Activated CD4-positive, alpha-beta T cell treated with anti-CD3 and anti-CD28 coated beads, Interleukin-2, amount 10 ng/mL, durations not matched to agents 7 days and 5 days (primary cell): ENCODE results near the gene POP7. TPM values are rescaled to one million over a fixed set of nuclear protein-coding genes. Genes with fewer than 3 reads are reported as not detected.
"Not testable (repeated sequence)": the region's sequence is repeated elsewhere in the genome, so short reads cannot be mapped to it uniquely, and the experiment has no call there.

Experiments used
- CTCF ChIA-PET: fragments of 350-600 bp; sonication (Branson Sonifier 250); formaldehyde crosslinking; loops from one replicate; lab custom pipeline; 2021; ENCODE audit warnings: antibody characterized with exemption; lab: Charles Lee
- POLR2A ChIA-PET: fragments of 350-600 bp; sonication (Branson Sonifier 250); formaldehyde crosslinking; loops from one replicate; lab custom pipeline; 2021; ENCODE audit warnings: antibody characterized with exemption; lab: Charles Lee
- DNase-seq: peaks from one replicate; pipeline ENCODE4 v3.0.0-alpha.2; 2020
- H3K27ac Mint-ChIP-seq: one replicate; pipeline ENCODE4 v1.8.0; 2021; ENCODE audit warnings: mild to moderate bottlenecking, moderate library complexity, mixed read lengths
- H3K27me3 Mint-ChIP-seq: one replicate; pipeline ENCODE4 v1.8.0; 2021; ENCODE audit warnings: mixed read lengths
- H3K36me3 Mint-ChIP-seq: one replicate; pipeline ENCODE4 v1.8.0; 2021; ENCODE audit warnings: low read depth, mixed read lengths
- H3K4me1 Mint-ChIP-seq: one replicate; pipeline ENCODE4 v1.8.0; 2021; ENCODE audit warnings: mixed read lengths
- H3K4me3 Mint-ChIP-seq: one replicate; pipeline ENCODE4 v1.8.0; 2021; ENCODE audit warnings: mild to moderate bottlenecking, moderate library complexity, mixed read lengths
- H3K9me3 Mint-ChIP-seq: one replicate; pipeline ENCODE4 v1.8.0; 2021; ENCODE audit warnings: mixed read lengths
- total RNA-seq, 2 experiments: library from RNA; stranded (reverse); gene quantifications; one replicate each; pipeline ENCODE4 v1.2.3, GENCODE V29; 2021

The POP7 gene
- total RNA-seq, 2 experiments from 2014 or later, result 39.9 to 40.5 TPM

- Mint-ChIP-seq H3K27me3 (peaks cover 35% of the 10 kb centered on the region), H3K36me3 (peaks cover 2% of the 10 kb centered on the region), H3K4me3 (no peak overlapping the region), H3K27ac (no peak overlapping the region), H3K9me3 (peaks cover 3% of the 10 kb centered on the region), H3K4me1 (peaks cover 3% of the 10 kb centered on the region)
- ChIA-PET CTCF (interaction anchor here (1.1 to 2.8 kb wide), 2 partner anchors 19 to 32 kb away, joined by 3 to 15 read pairs; partner anchors contain the start of gene POP7), POLR2A (no interaction called here)
- no peak for DNase-seq
Measured at GRCh38 chr7:100723732-100724275, 17.9 kb downstream of the POP7 start.

- CTCF ChIA-PET, result interaction anchor here (1.1 to 2.8 kb wide), 2 partner anchors 19 to 32 kb away, joined by 3 to 15 read pairs; partner anchors contain the start of gene POP7
- H3K27ac Mint-ChIP-seq, POLR2A ChIA-PET, H3K9me3 Mint-ChIP-seq, DNase-seq, H3K4me1 Mint-ChIP-seq, H3K36me3 Mint-ChIP-seq, H3K4me3 Mint-ChIP-seq: not testable (repeated sequence)
- H3K27me3 Mint-ChIP-seq, result peaks cover 31% of the 10 kb centered on the region
Measured at GRCh38 chr7:100724364-100724763, 18.4 kb downstream of the POP7 start.

- no peaks in the 10 kb centered on the region for H3K36me3 Mint-ChIP-seq
- DNase-seq, result no peak
- no peak overlapping the region for H3K27ac Mint-ChIP-seq
- ChIA-PET POLR2A (no interaction called here), CTCF (no interaction called here)
- H3K27me3 Mint-ChIP-seq, result peaks cover 7% of the 10 kb centered on the region
- H3K4me3 Mint-ChIP-seq, result no peak overlapping the region
- H3K9me3 Mint-ChIP-seq, result no peaks in the 10 kb centered on the region
- H3K4me1 Mint-ChIP-seq, result peaks cover 3% of the 10 kb centered on the region
Measured at GRCh38 chr7:100726996-100727761, 21.3 kb downstream of the POP7 start.

- H3K4me1 Mint-ChIP-seq, result peaks cover 3% of the 10 kb centered on the region
- CTCF ChIA-PET, result interaction anchor here (0.6 kb wide), 2 partner anchors 78 to 251 kb away, joined by 3 to 4 read pairs; no protein-coding TSS in a partner anchor
- no peak overlapping the region for H3K4me3 Mint-ChIP-seq
- no peak for DNase-seq
- POLR2A ChIA-PET, result no interaction called here
- H3K27ac Mint-ChIP-seq, result no peak overlapping the region
- H3K27me3 Mint-ChIP-seq, result peaks cover 2% of the 10 kb centered on the region
- no peaks in the 10 kb centered on the region for H3K36me3 Mint-ChIP-seq
- no peaks in the 10 kb centered on the region for H3K9me3 Mint-ChIP-seq
Measured at GRCh38 chr7:100728196-100728595, 22.3 kb downstream of the POP7 start.

- Mint-ChIP-seq H3K27ac (no peak overlapping the region), H3K4me3 (no peak overlapping the region)
Measured at GRCh38 chr7:100730136-100730800, 24.3 kb downstream of the POP7 start.

GRCh38 chr7:100731937-100732636 is 26.2 kb downstream of the POP7 start:
- DNase-seq, result no peak
- Mint-ChIP-seq H3K9me3 (no peaks in the 10 kb centered on the region), H3K4me1 (peaks cover 5% of the 10 kb centered on the region), H3K27me3 (peaks cover 2% of the 10 kb centered on the region), H3K27ac (no peak overlapping the region), H3K4me3 (no peak overlapping the region), H3K36me3 (no peaks in the 10 kb centered on the region)
- CTCF ChIA-PET, result interaction anchor here (0.6 to 1.1 kb wide), 2 partner anchors 16 to 303 kb away, joined by 3 read pairs; no protein-coding TSS in a partner anchor
- POLR2A ChIA-PET, result interaction anchor here (0.6 kb wide), 1 partner anchor 129 kb away, joined by 4 read pairs; no protein-coding TSS in a partner anchor

More at GRCh38 chr7:100730136-100730800, 24.3 kb downstream of the POP7 start:
- POLR2A ChIA-PET, result interaction anchor here (0.7 kb wide), 1 partner anchor 141 kb away, joined by 9 read pairs; no protein-coding TSS in a partner anchor
- Mint-ChIP-seq H3K9me3 (no peaks in the 10 kb centered on the region), H3K36me3 (no peaks in the 10 kb centered on the region), H3K27me3 (peaks cover 2% of the 10 kb centered on the region), H3K4me1 (peaks cover 5% of the 10 kb centered on the region)
- CTCF ChIA-PET, result interaction anchor here (0.5 to 0.7 kb wide), 3 partner anchors 363 to 1680 kb away, joined by 3 read pairs; no protein-coding TSS in a partner anchor
- DNase-seq, result no peak

GRCh38 chr7:100735730-100736129 is 29.8 kb downstream of the POP7 start:
- Mint-ChIP-seq H3K4me1 (peaks cover 5% of the 10 kb centered on the region), H3K9me3 (no peaks in the 10 kb centered on the region), H3K36me3 (no peaks in the 10 kb centered on the region), H3K27me3 (peaks cover 2% of the 10 kb centered on the region), H3K27ac (no peak overlapping the region), H3K4me3 (no peak overlapping the region)
- DNase-seq, result no peak
- CTCF ChIA-PET, result interaction anchor here (2.5 kb wide), 1 partner anchor 30 kb away, joined by 10 read pairs; the partner anchor contains the start of gene POP7
- POLR2A ChIA-PET, result no interaction called here

- peaks cover 5% of the 10 kb centered on the region for H3K4me1 Mint-ChIP-seq
- POLR2A ChIA-PET, result no interaction called here
- no peak for DNase-seq
Measured at GRCh38 chr7:100736671-100737070, 30.8 kb downstream of the POP7 start.

GRCh38 chr7:100739934-100740333 is 34.0 kb downstream of the POP7 start:
- H3K9me3 Mint-ChIP-seq, result peaks cover 2% of the 10 kb centered on the region

More at GRCh38 chr7:100736671-100737070, 30.8 kb downstream of the POP7 start:
- CTCF ChIA-PET, result interaction anchor here (0.5 kb wide), 1 partner anchor 472 kb away, joined by 3 read pairs; no protein-coding TSS in a partner anchor
- Mint-ChIP-seq H3K36me3 (no peaks in the 10 kb centered on the region), H3K27ac (no peak overlapping the region), H3K27me3 (peaks cover 2% of the 10 kb centered on the region), H3K4me3 (no peak overlapping the region), H3K9me3 (no peaks in the 10 kb centered on the region)

GRCh38 chr7:100744605-100745004 is 38.7 kb downstream of the POP7 start:
- Mint-ChIP-seq H3K36me3 (peaks cover 2% of the 10 kb centered on the region), H3K4me1 (peaks cover 2% of the 10 kb centered on the region), H3K27me3 (peaks cover 4% of the 10 kb centered on the region), H3K4me3 (no peak overlapping the region), H3K9me3 (peaks cover 2% of the 10 kb centered on the region), H3K27ac (no peak overlapping the region)
- ChIA-PET POLR2A (no interaction called here), CTCF (interaction anchor here (1.1 kb wide), 1 partner anchor 39 kb away, joined by 3 read pairs; the partner anchor contains the start of gene POP7)
- DNase-seq, result no peak

More at GRCh38 chr7:100739934-100740333, 34.0 kb downstream of the POP7 start:
- no peaks in the 10 kb centered on the region for H3K27me3 Mint-ChIP-seq
- H3K4me3 Mint-ChIP-seq, result no peak overlapping the region
- H3K4me1 Mint-ChIP-seq, result no peaks in the 10 kb centered on the region
- H3K36me3 Mint-ChIP-seq, result peaks cover 2% of the 10 kb centered on the region
- ChIA-PET CTCF (no interaction called here), POLR2A (no interaction called here)
- no peak for DNase-seq
- H3K27ac Mint-ChIP-seq, result no peak overlapping the region

- Mint-ChIP-seq H3K4me3 (peak overlapping the region; percentile 59), H3K4me1 (peaks cover 2% of the 10 kb centered on the region), H3K36me3 (peaks cover 2% of the 10 kb centered on the region), H3K27ac (no peak overlapping the region), H3K9me3 (peaks cover 2% of the 10 kb centered on the region), H3K27me3 (peaks cover 4% of the 10 kb centered on the region)
- ChIA-PET POLR2A (no interaction called here), CTCF (interaction anchor here (0.6 to 1.1 kb wide), 2 partner anchors 39 to 350 kb away, joined by 3 read pairs; partner anchors contain the start of gene POP7)
- DNase-seq, result peak; percentile 15
Measured at GRCh38 chr7:100745184-100745583, 39.3 kb downstream of the POP7 start.

- CTCF ChIA-PET, result no interaction called here
- Mint-ChIP-seq H3K4me1 (no peaks in the 10 kb centered on the region), H3K4me3 (no peak overlapping the region), H3K36me3 (no peaks in the 10 kb centered on the region), H3K9me3 (no peaks in the 10 kb centered on the region), H3K27me3 (peaks cover 12% of the 10 kb centered on the region), H3K27ac (no peak overlapping the region)
- POLR2A ChIA-PET, result no interaction called here
- no peak for DNase-seq
Measured at GRCh38 chr7:100752994-100753393, 47.1 kb downstream of the POP7 start.
